IMR-90 (cell line): ENCODE results near the gene SPTB.

Experiments used
- CEBPB ChIP-seq: IDR thresholded peaks from 2 replicates; pipeline ENCODE4 v1.6.1; 2012; ENCODE audit warnings: low read depth, low read length, improper control_type of control experiment
- CHD1 ChIP-seq: IDR thresholded peaks from 2 replicates; pipeline ENCODE4 v1.6.1; 2012; ENCODE audit warnings: low read depth, low read length, improper control_type of control experiment
- FOS ChIP-seq: fragments of 150-350 bp; IDR thresholded peaks from 2 replicates; pipeline ENCODE4 v1.6.1; 2016; ENCODE audit warnings: low read depth, low read length
- MAFK ChIP-seq: IDR thresholded peaks from 2 replicates; pipeline ENCODE4 v1.6.1; 2012; ENCODE audit warnings: low read depth, low read length, improper control_type of control experiment
- MAZ ChIP-seq: IDR thresholded peaks from 2 replicates; pipeline ENCODE4 v1.6.1; 2012; ENCODE audit warnings: low read depth, mild to moderate bottlenecking, low read length, improper control_type of control experiment, moderate library complexity, borderline replicate concordance
- POLR2A ChIP-seq: IDR thresholded peaks from 2 replicates; pipeline ENCODE4 v1.6.1; 2012; ENCODE audit warnings: mild to moderate bottlenecking, low read depth, low read length
- RAD21 ChIP-seq: IDR thresholded peaks from 2 replicates; pipeline ENCODE4 v1.6.1; 2012; ENCODE audit warnings: low read length, improper control_type of control experiment
- RCOR1 ChIP-seq: IDR thresholded peaks from 2 replicates; pipeline ENCODE4 v1.6.1; 2012; ENCODE audit warnings: mild to moderate bottlenecking, low read length, improper control_type of control experiment; ENCODE audit not compliant: insufficient replicate concordance
- RFX5 ChIP-seq: IDR thresholded peaks from 2 replicates; pipeline ENCODE4 v1.8.0; 2012; ENCODE audit warnings: low read depth, mild to moderate bottlenecking, low read length, moderate library complexity
- TF ChIP-seq, protein P1 (sequence below): conservative IDR thresholded peaks from 2 replicates; pipeline ENCODE4 v1.5.1; 2012; ENCODE audit warnings: mild to moderate bottlenecking, low read depth, low read length, improper control_type of control experiment
- TF ChIP-seq, protein P2 (sequence below): fragments of 150-350 bp; IDR thresholded peaks from 2 replicates; pipeline ENCODE4 v1.6.1; 2017; ENCODE audit warnings: mild to moderate bottlenecking, antibody characterized with exemption, low read length, low read depth

- TF ChIP-seq CEBPB (no peak), FOS (no peak), RAD21 (no peak), POLR2A (no peak), MAFK (no peak), RFX5 (no peak), MAZ (no peak), RCOR1 (no peak), CHD1 (no peak)
- TF ChIP-seq, protein P1, sequence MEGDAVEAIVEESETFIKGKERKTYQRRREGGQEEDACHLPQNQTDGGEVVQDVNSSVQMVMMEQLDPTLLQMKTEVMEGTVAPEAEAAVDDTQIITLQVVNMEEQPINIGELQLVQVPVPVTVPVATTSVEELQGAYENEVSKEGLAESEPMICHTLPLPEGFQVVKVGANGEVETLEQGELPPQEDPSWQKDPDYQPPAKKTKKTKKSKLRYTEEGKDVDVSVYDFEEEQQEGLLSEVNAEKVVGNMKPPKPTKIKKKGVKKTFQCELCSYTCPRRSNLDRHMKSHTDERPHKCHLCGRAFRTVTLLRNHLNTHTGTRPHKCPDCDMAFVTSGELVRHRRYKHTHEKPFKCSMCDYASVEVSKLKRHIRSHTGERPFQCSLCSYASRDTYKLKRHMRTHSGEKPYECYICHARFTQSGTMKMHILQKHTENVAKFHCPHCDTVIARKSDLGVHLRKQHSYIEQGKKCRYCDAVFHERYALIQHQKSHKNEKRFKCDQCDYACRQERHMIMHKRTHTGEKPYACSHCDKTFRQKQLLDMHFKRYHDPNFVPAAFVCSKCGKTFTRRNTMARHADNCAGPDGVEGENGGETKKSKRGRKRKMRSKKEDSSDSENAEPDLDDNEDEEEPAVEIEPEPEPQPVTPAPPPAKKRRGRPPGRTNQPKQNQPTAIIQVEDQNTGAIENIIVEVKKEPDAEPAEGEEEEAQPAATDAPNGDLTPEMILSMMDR: no peak
- TF ChIP-seq, protein P2, sequence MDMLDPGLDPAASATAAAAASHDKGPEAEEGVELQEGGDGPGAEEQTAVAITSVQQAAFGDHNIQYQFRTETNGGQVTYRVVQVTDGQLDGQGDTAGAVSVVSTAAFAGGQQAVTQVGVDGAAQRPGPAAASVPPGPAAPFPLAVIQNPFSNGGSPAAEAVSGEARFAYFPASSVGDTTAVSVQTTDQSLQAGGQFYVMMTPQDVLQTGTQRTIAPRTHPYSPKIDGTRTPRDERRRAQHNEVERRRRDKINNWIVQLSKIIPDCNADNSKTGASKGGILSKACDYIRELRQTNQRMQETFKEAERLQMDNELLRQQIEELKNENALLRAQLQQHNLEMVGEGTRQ: no peak
These were observed 29.2 kb downstream of the SPTB start for GRCh38 chr14:64850369-64851137.
